Measurements from ENCODE around the gene GGT1.
A peak's percentile ranks its signal among the peaks of the same experiment; 100 is the strongest.
"Not testable (repeated sequence)": the region's sequence is repeated elsewhere in the genome, so short reads cannot be mapped to it uniquely, and the experiment has no call there.

Gene GGT1

DNA sequence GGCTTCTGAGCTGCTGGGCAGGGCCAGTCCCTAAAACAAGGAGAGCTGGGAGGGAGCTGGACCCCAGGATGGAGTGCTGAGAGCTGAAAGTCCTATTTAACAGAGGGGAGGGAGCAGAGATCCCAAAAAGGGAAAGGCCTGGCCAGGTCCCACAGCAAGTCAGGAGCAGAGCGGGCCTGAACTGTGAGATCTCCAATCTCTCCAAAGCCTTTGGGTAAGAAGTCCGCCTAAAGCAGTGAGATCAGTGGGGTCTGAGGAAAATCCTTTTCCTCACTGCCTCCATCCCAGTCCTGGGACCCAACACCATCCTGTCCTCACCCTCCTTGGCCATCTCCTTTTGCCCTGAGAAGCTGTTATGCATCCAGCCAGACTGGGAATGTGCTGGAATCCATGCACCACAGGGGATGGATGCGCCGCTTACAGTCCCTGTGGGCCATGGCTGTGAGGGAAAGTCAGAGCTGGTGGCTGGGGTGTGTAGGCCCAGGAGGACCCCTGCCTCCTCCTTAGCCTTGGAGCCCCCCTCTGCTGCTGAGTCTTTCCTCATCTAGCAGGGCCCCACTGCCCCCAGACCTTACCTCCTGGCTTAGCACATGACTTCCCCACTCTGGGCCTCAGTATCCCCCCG lies 18.7 kb upstream of the GGT1 start:
- no peak for DNase-seq

DNA sequence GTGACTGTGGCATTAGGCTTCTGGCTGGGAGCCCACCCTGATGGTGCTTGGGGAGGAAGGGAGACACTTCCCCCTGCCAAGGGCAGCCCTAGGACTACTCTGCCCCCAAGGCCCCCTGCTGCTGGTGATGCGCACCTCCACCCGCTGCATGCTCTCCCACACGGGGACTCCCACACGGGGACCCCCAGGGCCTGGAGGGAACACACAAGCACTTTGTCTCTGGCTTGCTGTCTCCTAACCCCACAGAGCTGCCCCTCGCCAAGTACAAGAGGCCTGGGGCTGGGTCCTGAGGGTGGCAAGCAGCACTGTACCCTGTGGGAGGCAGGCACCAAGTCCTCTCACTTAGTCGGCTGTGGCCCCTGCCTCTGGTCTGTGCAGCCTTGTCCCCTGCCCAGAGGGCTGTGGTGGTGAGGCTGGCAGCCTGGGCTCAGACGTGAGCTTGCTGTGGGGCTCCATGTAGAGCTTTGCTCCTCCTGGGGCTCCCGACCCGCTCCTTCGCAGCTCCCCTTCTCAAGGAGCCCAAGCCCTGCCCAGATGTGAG lies 18.1 kb upstream of the GGT1 start:
- no peak for DNase-seq

DNA sequence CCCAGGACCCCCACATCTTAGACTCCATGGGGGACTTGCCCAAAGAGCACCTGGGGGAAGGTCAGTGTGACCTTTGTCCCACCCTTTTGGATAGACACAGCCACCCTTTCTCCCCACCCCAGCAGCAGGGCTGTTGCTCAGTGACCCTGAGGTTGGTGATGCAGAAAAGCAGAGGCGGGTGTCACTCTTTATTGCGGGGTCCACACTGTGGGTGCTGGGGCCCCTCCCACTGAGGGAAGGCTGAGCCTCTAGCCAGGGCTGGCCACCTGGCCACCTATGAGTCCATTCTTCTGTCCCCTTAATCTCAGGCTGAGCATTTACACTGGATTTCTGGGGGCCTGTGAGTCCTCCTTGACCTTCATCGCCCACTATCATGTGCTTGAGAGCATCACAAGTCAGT lies 17.5 kb upstream of the GGT1 start:
- DNase-seq: no peak

DNA sequence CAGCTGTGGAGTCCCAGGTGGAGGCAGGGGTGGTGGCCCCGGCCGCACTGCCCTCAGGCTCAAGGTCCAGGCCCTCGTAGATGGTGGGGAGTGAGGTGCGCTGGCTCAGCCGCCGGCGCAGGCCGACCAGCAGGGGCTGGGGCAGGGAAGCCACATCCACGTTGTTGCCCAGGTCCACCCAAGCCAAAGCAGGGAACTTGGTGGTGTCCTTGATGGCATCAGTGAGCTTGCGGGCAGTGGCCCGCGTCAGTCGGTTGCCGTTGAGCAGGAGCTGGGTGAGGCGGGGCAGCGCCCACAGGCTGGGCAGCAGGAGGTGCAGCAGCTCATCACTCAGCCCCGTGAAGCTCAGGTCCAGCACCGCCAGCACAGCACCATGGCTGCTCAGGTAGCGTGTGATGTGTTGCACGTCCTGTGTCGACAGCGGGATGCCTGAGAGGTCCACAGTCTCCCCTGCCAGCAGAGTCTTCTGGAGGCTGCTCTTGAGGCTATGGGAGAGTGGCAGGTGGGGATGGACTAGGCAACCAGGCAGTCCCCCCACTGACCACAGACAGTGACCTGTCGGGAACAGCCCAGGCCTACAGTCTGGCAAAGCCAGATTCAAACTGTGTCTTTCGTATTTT lies 17.0 kb upstream of the GGT1 start:
- DNase-seq: no peak

DNA sequence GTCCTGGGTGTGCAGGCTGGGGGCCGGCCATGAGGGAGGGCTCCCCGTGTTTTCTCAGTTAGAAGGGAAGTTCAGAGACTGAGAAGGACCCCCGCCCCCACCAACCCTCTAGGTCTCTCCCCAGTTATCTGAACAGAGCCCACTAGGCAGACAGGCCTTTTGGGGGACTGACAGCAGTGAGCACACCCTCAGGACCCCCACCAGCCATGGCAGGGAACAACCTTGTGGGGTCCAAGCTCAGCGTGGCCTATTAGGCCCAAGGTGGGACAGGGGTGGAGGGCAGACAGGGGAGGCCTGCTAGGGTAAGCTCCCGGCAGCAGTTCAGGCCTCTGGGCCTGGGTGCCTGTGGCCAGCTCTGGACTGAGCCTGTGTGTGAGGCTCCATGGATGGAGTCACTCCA lies 15.7 kb upstream of the GGT1 start:
- no peak for DNase-seq

DNA sequence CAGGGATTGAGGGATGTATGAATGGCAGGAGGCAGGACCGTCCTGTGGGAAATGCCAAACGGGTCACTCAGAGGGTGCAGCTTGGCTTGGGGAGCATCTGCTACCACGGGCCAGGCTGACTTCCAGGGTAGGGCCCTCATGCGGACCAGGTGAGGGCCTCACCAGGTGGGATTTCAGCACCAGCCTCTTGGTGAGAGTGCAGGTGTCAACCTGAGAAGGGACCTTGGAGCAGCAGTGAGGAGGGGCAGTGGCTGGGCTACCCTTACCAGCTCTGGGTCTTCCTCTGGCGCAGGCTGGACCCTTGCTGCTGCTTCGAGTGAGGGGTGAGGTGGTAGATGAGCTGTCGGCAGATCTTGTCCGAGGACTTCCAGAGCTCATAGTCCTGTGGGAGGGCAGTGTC lies 15.0 kb upstream of the GGT1 start:
- DNase-seq: no peak

DNA sequence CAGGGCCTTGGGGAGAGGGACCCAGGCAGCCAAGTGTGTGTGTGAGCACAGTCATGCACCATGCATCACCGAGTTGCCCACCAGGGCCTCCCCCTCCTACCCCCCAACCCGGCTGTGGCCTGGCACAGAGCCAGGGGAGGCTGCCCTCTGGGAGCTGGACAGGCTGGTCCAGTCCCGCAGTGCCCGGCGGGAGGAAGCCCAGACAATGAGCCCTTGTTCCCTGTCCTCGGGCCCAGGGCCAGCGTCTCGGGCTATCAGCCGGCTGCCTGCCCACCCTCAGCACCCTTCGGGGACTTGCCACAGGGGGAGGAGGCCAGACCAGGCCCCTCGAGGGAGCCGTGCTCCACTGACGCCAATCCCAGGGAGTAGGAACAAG lies 14.6 kb upstream of the GGT1 start:
- no peak for DNase-seq

DNA sequence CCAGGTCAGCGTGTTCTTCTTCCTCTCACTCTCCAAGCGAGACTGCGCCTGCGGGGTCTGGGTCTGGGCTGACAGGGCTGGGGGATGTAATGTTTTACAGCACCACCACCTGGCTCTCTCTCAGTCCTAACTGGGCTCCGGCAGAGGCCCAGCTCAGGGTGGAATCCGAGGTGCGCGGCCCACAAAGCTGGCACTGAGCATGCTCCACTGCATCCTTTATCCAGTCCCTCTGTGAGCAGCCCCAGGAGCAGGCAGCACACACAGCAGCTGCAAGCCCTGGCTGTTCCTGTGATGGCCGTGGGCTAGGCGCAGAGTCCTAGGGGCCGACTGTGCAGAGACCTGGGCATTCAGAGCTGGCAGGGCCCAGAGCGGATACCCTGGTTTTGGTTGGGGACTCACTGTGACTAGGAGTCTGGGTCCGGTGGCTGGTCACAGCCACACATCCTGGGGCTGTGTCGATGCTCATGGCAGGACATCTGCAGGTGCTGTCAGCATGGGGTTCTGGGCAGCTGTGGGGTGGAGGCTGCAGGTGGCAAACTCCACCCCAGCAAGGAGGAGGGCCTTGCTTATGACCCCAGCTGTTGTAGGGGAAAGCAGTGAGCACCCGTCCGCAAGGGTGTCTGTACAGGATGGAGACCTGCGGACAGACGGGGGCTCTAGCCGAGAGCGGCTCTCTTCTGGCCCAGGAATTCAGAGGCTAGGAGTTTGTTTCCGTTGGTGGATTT lies 14.1 kb upstream of the GGT1 start:
- no peak for DNase-seq

DNA sequence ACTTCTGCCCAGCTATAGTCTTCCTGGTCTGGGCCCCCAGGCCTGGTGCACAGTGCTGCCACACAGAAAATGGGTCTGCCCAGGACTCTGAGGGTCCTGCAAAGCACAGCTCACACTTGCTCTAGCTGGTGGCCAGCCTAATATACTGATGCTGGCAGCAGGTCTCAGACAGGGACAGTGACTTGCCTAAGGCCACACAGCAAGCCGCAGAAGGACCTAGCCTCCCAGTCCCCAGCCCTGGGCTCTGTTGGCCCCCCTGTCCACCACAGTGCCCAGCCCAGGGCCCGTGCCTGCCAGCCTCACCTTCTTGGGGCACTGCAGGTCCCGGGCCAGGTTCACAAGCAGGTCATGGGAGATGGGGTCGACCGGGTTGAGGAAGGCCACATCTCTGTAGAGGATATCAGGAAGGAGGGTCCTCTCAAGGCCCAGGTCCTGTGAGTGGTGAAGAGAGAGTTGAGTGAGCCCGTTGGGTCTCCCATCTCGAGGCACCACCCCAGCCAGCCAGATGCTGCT lies 13.4 kb upstream of the GGT1 start:
- no peak for DNase-seq

DNA sequence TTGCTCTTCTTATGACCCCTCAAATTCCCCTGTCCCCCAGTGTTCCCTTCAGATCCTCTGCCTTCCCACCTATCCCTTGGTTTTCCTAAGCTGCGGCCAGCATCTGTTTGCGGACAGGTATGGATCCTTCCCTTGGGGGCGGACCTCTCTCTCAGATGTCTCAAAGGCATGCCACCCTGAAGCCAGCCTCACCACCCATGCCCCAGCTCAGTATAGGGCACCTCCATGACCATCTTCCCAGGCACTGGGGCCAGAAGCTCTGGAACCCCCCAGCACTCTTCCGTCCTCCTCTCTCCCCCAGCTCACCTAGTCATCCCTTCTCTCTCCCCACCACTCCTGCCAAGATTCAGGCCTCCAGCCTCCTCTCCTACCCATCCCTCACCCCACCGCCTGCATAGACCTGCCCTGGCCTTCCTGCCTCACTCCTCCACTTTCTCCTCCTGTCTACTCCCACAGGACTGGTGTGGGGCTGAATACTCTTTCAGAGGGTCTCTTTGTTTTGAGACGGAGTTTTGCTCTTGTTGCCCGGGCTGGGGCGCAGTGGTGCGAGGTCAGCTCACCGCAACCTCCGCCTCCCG lies 12.3 kb upstream of the GGT1 start:
- no peak for DNase-seq

DNA sequence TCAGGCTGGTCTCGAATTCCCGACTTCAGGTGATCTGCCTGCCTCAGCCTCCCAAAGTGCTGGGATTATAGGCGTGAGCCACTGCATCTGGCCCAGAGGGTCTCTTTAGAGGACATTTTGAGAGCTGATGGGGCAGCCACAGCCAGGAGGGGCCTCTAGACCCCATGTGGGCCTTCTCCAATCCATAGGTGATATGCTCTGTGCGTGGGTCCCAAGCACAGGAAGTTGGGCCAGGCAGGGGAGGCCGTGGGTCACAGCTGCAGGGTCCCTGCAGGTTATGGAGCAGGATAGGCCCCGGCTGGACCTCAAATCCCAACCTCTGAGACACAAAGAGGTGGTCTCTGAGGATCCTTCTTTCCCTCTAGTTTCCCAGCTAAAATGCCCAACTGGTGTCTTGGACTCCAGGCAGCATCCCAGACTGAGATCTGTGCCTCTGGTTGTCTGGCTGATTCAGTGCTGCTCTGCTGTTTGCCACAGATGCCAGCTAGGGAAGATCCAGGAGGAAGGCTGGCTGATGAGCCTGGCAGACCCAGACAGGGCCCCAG lies 11.6 kb upstream of the GGT1 start:
- DNase-seq: no peak

DNA sequence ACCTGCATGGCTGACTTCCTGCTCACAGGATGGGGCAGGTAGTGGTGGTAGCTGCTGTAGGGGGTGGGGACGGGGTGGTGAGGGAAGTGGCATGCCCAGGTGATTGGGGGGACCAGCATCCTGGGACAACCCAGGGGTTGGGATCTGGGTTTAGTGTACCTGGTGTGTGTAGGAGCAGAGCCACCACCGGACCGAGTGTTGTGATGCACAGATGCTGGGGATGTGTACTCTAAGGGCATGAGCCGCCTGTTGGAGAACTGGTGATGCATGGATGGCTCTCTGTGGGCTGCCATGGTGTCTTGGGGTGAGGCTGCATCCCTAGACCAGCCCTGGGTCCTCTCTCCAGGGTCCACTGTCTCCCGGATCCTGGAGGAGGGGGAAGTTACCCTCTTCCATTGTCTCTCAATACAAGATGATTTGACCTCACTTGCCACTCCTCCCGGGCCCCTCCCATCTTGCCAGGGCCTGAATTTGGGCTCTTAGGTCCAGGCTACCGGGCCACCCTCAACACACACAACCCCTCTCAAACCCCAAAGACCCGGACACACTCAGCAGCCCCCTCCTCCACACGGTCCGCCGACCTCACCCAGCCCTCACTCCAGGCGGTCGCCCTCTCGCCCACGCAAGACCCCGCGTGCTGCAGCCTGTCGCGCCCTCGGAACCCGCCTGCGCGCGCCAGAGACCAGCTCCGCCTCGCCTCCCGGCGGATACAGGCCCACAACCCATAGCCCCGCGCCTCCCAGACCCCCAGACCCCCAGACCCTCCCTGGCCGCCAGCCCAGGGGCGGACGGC lies 10.7 kb upstream of the GGT1 start:
- peak; percentile 20 for DNase-seq

DNA sequence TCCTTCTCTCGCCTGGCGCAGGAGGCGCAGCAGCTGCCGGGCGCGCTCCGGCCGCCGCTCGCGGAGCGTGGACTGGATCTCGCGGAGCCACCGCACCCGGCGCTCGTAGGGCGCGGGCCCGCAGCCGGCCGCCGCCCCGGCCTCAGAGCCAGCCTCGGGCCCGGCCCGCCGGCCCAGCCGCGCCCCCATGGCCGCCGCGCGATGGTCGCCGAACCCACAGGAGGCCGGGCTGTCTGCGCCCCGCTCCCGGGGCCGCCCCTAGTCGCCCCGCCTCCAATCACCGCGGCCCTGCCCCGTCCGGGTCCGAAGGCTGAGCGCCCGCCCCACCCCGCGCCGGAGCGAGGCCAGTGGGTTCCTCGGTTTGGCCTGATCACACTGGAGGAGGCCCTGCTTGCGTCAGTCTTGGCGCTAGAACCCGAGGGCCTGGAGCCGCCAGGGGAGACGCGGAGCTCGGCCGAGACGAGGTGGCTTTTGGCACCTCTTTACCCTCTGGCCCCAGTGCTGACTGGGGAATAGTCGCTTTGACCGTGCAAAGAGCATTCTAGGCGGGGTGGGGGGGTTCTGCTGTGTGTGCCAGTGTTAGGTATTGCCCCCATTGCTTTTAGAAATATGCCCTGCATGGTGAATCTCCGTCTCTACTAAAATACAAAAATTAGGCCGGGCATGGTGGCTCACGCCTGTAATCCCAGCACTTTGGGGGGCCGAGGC lies 10.0 kb upstream of the GGT1 start, which contains the start of gene LRRC75B:
TSS of gene LRRC75B (minus strand) at position 223 of the 708 bp plus-strand sequence. CDS start at position 189, 34 bp downstream.
- peak; percentile 69 for DNase-seq

DNA sequence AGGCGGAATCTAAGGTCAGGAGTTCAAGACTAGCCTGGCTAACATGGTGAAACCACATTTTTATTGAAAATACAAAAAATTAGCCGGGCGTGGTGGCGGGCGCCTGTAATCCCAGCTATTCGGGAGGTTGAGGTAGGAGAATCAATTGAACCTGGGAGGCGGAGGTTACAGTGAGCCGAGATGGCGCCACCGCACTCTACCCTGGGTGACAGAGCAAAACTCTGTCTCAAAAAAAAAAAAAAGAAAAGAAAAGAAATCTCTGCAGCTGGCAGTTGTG lies 9.5 kb upstream of the GGT1 start:
- not testable (repeated sequence) for DNase-seq

DNA sequence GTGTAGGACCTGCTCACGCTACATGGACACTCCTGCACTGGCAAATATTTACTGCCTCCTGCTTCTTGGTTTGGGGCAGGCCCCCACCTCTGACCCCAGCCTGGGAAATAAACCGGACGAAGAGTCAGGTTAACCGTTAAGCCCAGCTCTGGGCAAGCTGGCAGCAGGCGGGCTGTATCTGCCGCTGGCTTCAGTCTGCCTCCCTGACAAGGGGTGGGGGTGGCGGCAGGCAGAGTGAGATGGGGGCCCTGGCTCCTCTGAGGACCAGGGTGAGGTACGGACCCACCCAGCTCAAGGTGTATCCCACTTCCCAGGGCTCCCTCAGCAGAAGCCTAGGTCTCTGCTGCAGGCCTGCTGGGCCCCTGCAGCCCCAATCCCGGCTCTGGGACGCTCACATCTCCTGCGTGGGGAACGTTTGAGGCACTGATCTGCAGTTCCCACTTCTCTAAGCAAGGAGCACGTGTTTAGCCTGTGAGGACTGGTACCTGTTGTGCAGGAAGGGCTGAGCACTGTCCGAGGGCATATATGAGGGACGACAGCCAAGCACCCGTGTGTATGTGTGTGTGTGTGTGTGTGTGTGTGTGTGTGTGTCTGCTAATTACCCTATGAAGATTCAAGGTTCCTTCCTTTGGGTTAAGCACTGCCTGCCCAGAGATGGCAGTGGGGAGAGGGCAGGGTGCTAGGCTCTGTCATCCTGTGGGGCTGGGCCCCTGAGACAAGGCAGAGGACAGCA lies 9.0 kb upstream of the GGT1 start:
- DNase-seq: no peak

DNA sequence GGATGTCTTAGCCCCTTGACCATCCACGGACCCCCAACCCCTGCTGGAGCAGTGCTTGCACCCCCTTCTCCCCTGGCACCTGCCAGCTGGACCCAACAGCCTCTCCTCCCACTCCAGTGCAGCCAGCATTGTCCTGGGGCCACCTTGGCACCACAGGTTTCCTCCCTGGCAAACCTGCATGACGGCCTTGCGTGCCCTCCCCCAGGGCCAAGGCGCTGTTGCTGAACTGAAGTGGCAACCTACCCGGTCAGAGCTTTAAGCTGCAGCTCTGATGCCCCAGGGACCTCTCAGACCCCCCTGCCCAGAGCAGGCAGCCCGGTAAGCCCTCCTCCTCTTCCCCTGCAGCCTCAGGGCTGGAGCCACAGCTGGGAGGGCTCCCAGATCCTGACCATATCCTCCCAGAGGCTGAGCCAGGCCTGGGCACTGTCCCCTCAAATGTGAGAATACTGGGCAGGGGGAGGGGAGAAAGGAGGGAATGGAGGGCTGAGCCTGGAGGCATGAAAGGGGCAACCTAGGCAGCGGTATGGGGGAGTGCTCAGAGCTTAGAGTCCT lies 8.3 kb upstream of the GGT1 start:
- DNase-seq: no peak

DNA sequence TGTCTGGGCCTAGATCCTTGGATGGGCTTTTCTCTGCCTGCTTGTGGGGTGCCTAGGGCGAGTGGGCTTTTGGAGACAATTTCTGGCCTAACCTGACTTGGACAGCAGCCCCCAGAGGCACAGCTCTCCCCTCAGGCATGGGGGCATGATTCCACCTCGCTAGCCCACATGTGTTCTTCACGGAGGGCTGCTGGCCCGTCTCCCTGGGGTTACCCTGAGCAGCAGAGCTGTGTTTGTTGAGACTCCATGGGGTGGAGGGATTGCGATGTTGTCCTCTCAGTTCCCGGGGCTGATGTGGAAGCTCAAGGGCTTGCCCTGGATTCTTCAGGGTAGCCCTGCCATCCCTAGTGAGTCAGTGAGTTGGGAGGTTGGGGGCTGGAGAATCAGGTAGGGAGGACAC lies 7.8 kb upstream of the GGT1 start:
- DNase-seq: no peak

DNA sequence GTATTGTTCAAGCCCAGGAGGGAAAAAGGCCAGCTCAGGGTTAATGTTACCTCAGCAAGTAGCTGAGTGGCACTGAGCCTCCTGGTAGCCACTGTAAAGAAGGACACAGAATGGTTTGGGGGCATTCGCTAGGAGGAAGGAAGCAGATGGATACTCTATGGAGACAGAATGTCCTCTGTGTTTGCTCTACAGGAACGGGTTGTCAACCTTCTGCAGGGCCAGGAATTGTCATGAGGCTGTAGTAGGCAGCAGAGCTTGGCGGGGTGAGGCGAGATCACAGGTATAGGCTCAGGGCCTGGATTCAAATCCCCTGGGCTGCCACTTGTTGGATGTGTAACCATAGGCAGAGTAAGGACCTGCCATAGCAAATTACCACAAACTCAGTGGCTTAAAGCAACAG lies 7.1 kb upstream of the GGT1 start:
- no peak for DNase-seq

DNA sequence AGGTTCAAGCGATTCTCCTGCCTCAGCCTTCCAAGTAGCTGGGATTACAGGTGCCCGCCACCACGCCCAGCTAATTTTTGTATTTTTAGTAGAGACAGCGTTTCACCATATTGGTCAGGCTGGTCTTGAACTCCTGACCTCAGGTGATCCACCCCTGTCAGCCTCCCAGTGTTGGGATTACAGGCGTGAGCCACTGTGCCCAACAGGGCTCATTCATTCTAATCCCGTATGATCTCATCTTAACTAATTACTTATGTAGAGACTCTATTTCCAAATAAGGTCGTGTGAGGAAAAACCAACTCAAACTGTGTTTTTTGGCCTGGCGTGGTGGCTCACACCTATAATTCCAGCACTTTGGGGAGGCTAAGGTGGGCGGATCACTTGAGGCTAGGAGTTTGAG lies 5.9 kb upstream of the GGT1 start:
- DNase-seq: not testable (repeated sequence)

DNA sequence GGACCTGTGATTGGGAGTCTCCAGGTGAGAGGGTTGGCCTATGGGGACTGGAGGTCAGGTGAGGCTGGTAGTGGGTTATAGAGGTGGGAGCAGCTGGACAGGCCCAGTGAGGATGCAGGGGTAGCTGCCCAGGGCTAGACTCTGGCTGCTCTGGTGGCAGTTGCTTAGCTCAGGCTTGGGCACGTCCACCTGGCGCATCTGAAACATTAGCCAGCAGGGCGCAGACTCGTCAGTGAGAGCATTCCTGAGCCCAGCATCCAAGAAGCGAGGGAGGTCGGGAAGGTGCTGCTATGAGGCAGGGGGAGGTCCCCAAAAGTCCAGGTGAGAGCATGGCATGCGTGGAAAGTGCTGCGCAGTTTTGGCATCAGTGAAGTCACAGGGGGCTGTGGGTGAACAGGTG lies 3.5 kb upstream of the GGT1 start:
- no peak for DNase-seq
